Gastroesophageal sphincter (tissue), 3 donors: ENCODE data around the gene AGTRAP.

Experiments used
- CTCF ChIP-seq, 4 experiments: fragments of 200-600 bp in 2 of 4; fragments of 450-650 bp in 2 of 4; sonication (generic) in 1 of 4; IDR thresholded peaks; one replicate each; pipeline ENCODE4 v1.5.1; 2017 to 2019; ENCODE audit warnings: antibody characterized with exemption in 4 of 4, mild to moderate bottlenecking in 2 of 4, moderate library complexity in 2 of 4
- EP300 ChIP-seq: sonication (generic); formaldehyde crosslinking; IDR thresholded peaks from one replicate; pipeline ENCODE4 v1.6.1; 2017; ENCODE audit warnings: antibody characterized with exemption, mild to moderate bottlenecking
- POLR2A ChIP-seq, 2 donors: fragments of 450-650 bp; IDR thresholded peaks; one replicate each; pipeline ENCODE4 v1.6.1; 2017; ENCODE audit warnings: antibody characterized with exemption in 2 of 2, mild to moderate bottlenecking in 2 of 2, moderate library complexity in 1 of 2
- POLR2AphosphoS5 ChIP-seq: sonication (generic); formaldehyde crosslinking; IDR thresholded peaks from one replicate; pipeline ENCODE4 v1.6.1; 2017; ENCODE audit warnings: antibody characterized with exemption

- TF ChIP-seq POLR2AphosphoS5 (no peak), CTCF (IDR thresholded peaks at IDR 0.05) (no peak), POLR2A (IDR thresholded peaks at IDR 0.05) (no peak), EP300 (no peak)
Measured at GRCh38 chr1:11767922-11768704, 32.2 kb downstream of the AGTRAP start.
